Mesenchymal stem cell (in vitro differentiated cells and primary cell): ENCODE data around the gene KCNJ10. TPM values are rescaled to one million over a fixed set of nuclear protein-coding genes. Genes with fewer than 3 reads are reported as not detected.
A peak's percentile ranks its signal among the peaks of the same experiment; 100 is the strongest.

Experiments used
- DNase-seq: peaks from one replicate; pipeline ENCODE4 v3.0.0-alpha.2; 2013
- H2AFZ ChIP-seq: one replicate; pipeline ENCODE4 v1.6.1; 2013; ENCODE audit warnings: low read depth, mild to moderate bottlenecking, control low read depth, inconsistent platforms, low read length, moderate library complexity
- H2AK5ac ChIP-seq: 2 replicates; pipeline ENCODE4 v1.6.1; 2013; ENCODE audit warnings: low read length, moderate library complexity, mild to moderate bottlenecking, inconsistent platforms; ENCODE audit not compliant: severe bottlenecking
- H2BK120ac ChIP-seq: one replicate; pipeline ENCODE4 v1.6.1; 2013; ENCODE audit warnings: low read depth, mild to moderate bottlenecking, inconsistent platforms, low read length, moderate library complexity
- H2BK12ac ChIP-seq, 2 experiments: one replicate each; pipeline ENCODE4 v1.6.1; 2013; ENCODE audit warnings: inconsistent platforms in 2 of 2, low read length in 2 of 2, mild to moderate bottlenecking in 2 of 2, moderate library complexity in 2 of 2, control low read depth in 1 of 2
- H2BK15ac ChIP-seq: one replicate; pipeline ENCODE4 v1.6.1; 2013; ENCODE audit warnings: mild to moderate bottlenecking, low read depth, inconsistent platforms; ENCODE audit not compliant: poor library complexity, severe bottlenecking
- H2BK5ac ChIP-seq: 2 replicates; pipeline ENCODE4 v1.6.1; 2013; ENCODE audit warnings: low read depth, mild to moderate bottlenecking, low read length, control low read depth, inconsistent platforms; ENCODE audit not compliant: poor library complexity, severe bottlenecking
- H3K14ac ChIP-seq, 2 experiments: one replicate each; pipeline ENCODE4 v1.6.1; 2013; ENCODE audit warnings: inconsistent platforms in 2 of 2, low read length in 2 of 2, control low read depth in 1 of 2, mild to moderate bottlenecking in 1 of 2, moderate library complexity in 1 of 2
- H3K18ac ChIP-seq, 2 experiments: one replicate each; pipeline ENCODE4 v1.6.1; 2013; ENCODE audit warnings: inconsistent platforms in 2 of 2, low read length in 2 of 2, control low read depth in 1 of 2, low read depth in 1 of 2, mild to moderate bottlenecking in 1 of 2
- H3K23ac ChIP-seq, 2 experiments: one replicate each; pipeline ENCODE4 v1.6.1; 2013; ENCODE audit warnings: inconsistent platforms in 2 of 2, low read length in 2 of 2, mild to moderate bottlenecking in 2 of 2, moderate library complexity in 2 of 2, control low read depth in 1 of 2
- H3K27ac ChIP-seq: 2 replicates; pipeline ENCODE4 v1.5.1; 2013; ENCODE audit warnings: mild to moderate bottlenecking, moderate library complexity, low read length, control low read depth, inconsistent platforms; ENCODE audit not compliant: poor library complexity, severe bottlenecking
- H3K27me3 ChIP-seq, 2 experiments: 2 replicates each; pipeline versions ENCODE4 v1.6.1 to v1.7.0; 2013; ENCODE audit warnings: low read length in 2 of 2, mild to moderate bottlenecking in 2 of 2, moderate library complexity in 2 of 2, control low read depth in 1 of 2, inconsistent platforms in 1 of 2; ENCODE audit not compliant: control insufficient read depth in 1 of 2, insufficient read depth in 1 of 2
- H3K36me3 ChIP-seq, 2 experiments: 2 replicates each; pipeline versions ENCODE4 v1.6.1 to v1.7.0; 2013; ENCODE audit warnings: low read length in 2 of 2, control low read depth in 1 of 2, inconsistent platforms in 1 of 2, low read depth in 1 of 2, mild to moderate bottlenecking in 1 of 2; ENCODE audit not compliant: insufficient read depth in 2 of 2, control insufficient read depth in 1 of 2
- H3K4ac ChIP-seq, 2 experiments: one replicate each; pipeline ENCODE4 v1.6.1; 2013; ENCODE audit warnings: inconsistent platforms in 2 of 2, low read length in 2 of 2, mild to moderate bottlenecking in 2 of 2, moderate library complexity in 2 of 2, control low read depth in 1 of 2, low read depth in 1 of 2
- H3K4me1 ChIP-seq: 2 replicates; pipeline ENCODE4 v1.6.1; 2013; ENCODE audit warnings: low read depth, low read length, control low read depth; ENCODE audit not compliant: control insufficient read depth, insufficient read depth
- H3K4me2 ChIP-seq: 2 replicates; pipeline ENCODE4 v1.6.1; 2013; ENCODE audit warnings: low read length, mild to moderate bottlenecking, inconsistent platforms; ENCODE audit not compliant: poor library complexity, severe bottlenecking
- H3K4me3 ChIP-seq, 2 experiments: 2 replicates each; pipeline versions ENCODE4 v1.5.1 to v1.7.0; 2013; ENCODE audit warnings: low read length in 2 of 2, mild to moderate bottlenecking in 2 of 2, control low read depth in 1 of 2, low read depth in 1 of 2; ENCODE audit not compliant: insufficient read depth in 1 of 2
- H3K79me1 ChIP-seq: replicated peaks from 2 replicates; pipeline ENCODE4 v1.6.1; 2013; ENCODE audit warnings: mild to moderate bottlenecking, control low read depth, low read length, inconsistent platforms; ENCODE audit not compliant: poor library complexity, severe bottlenecking
- H3K9ac ChIP-seq: 2 replicates; pipeline ENCODE4 v1.7.0; 2013; ENCODE audit warnings: mild to moderate bottlenecking, low read length, moderate library complexity
- H3K9me3 ChIP-seq: 2 replicates; pipeline ENCODE4 v1.7.0; 2013; ENCODE audit warnings: mild to moderate bottlenecking, low read length; ENCODE audit not compliant: control insufficient read depth
- H4K8ac ChIP-seq: one replicate; pipeline ENCODE4 v1.6.1; 2013; ENCODE audit warnings: inconsistent platforms, mild to moderate bottlenecking, low read length, moderate library complexity
- H4K91ac ChIP-seq: one replicate; pipeline ENCODE4 v1.6.1; 2013; ENCODE audit warnings: mild to moderate bottlenecking, low read length, inconsistent platforms
- WGBS: methylation state at CpG from one replicate; pipeline ENCODE4 v1.1.7; 2013; ENCODE audit warnings: mixed read lengths; 5-methylcytosine and 5-hydroxymethylcytosine counted together
- polyA plus RNA-seq, 2 experiments: library from polyadenylated mRNA; stranded (reverse); fragments of 200-250 nt; gene quantifications; one replicate each; pipeline ENCODE4 v1.2.3, GENCODE V29; 2013

Gene KCNJ10
- polyA plus RNA-seq (2013, experiment 1 of 2), result not detected
- not detected for polyA plus RNA-seq (2013, experiment 2 of 2)

DNA sequence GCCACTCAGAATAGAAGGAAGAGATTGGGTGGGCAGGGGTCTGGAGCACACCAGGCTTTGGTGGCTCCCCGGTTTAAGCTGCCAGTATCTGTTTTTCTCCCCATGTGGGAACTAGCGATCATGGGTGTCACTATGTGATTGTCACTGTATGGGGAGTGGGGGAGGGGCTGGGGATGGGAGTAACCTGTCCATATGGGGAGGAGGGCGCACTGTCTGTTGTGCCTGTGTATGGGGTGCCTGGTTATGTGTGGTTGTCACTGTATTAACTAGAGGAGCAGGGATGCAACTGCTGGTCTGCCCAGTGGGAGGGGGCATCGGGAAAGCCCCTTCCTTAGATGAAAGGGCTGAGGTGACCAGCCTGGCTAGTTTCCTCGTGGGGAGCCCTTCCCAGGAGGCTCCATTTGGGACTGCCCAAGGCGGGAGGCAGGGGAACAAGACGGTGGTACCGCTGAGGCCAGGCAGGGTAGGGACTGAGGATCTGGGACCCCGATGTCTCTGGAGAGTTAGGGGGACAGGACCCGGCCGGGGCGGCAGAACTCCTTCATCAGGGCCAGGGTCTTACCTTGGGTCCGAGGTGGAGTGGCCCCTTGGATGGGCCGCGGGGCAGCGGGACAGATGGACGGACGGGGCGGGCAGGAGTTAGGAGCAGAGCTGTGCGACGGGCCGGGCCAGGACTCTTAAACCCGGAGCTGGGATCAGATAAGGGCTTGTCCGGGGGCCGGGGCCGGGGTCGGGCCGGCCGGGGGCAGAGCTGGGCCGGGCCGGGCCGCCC, at the start of gene KCNJ10:
KCNJ10 (minus strand) TSS at position 701 of the 772 bp plus-strand sequence. CDS start 27,628 bp downstream, outside the sequence.
- H3K18ac ChIP-seq, result no peak within 1 kb of the TSS
- H3K4me3 ChIP-seq, result peak within 1 kb of the TSS; percentile 54 to 84
- H2BK120ac ChIP-seq, result no peak within 1 kb of the TSS

GRCh38 chr1:160118928-160119327, 49.0 kb upstream of the KCNJ10 start:
- Histone ChIP-seq H3K79me1 (no peaks in the 10 kb centered on the region), H2BK15ac (no peak overlapping the region), H3K14ac (no peak overlapping the region), H3K4me3 (no peak overlapping the region), H3K4ac (no peak overlapping the region), H2AK5ac (no peak overlapping the region), H3K27ac (no peak overlapping the region), H2BK120ac (no peak overlapping the region), H4K91ac (no peak overlapping the region), H3K9ac (no peak overlapping the region), H2AFZ (no peak overlapping the region), H3K23ac (no peak overlapping the region), H3K4me1 (peaks cover 16% of the 10 kb centered on the region), H4K8ac (no peak overlapping the region), H3K27me3 (peaks cover 45 to 49% of the 10 kb centered on the region in 2 experiments), H3K4me2 (no peak overlapping the region), H3K9me3 (no peaks in the 10 kb centered on the region), H3K36me3 (no peaks in the 10 kb centered on the region), H3K18ac (no peak overlapping the region), H2BK12ac (no peak overlapping the region), H2BK5ac (no peak overlapping the region)
- 100% methylated on average over 3 of the region's 3 CpGs for WGBS
- DNase-seq, result no peak

More for the DNA sequence above, at the start of gene KCNJ10:
- Histone ChIP-seq H4K91ac (no peak within 1 kb of the TSS), H3K23ac (peak within 1 kb of the TSS in 1 of 2 experiments; percentile 77), H2AK5ac (no peak within 1 kb of the TSS), H2AFZ (peak within 1 kb of the TSS; percentile 89), H3K14ac (no peak within 1 kb of the TSS), H3K9me3 (no peaks in the 10 kb centered on the region), H3K36me3 (no peaks in the 10 kb centered on the region), H4K8ac (no peak within 1 kb of the TSS), H3K4ac (peak within 1 kb of the TSS in 1 of 2 experiments; percentile 24), H3K4me2 (peak within 1 kb of the TSS; percentile 89), H3K27ac (no peak within 1 kb of the TSS), H3K4me1 (peaks cover 8% of the 10 kb centered on the region), H3K27me3 (peaks cover 64 to 85% of the 10 kb centered on the region in 2 experiments), H2BK15ac (no peak within 1 kb of the TSS), H2BK12ac (no peak within 1 kb of the TSS), H2BK5ac (no peak within 1 kb of the TSS), H3K9ac (peak within 1 kb of the TSS; percentile 53), H3K79me1 (no peaks in the 10 kb centered on the region)
- 21% methylated on average over 23 of the region's 32 CpGs for WGBS
- DNase-seq, result no peak

GRCh38 chr1:160117709-160118183, 47.8 kb upstream of the KCNJ10 start:
- Histone ChIP-seq H3K4me3 (no peak overlapping the region), H3K14ac (no peak overlapping the region), H3K4me2 (no peak overlapping the region), H4K8ac (no peak overlapping the region), H2BK15ac (no peak overlapping the region), H3K9me3 (no peaks in the 10 kb centered on the region), H2AFZ (no peak overlapping the region), H3K18ac (no peak overlapping the region), H3K27me3 (peaks cover 51 to 57% of the 10 kb centered on the region in 2 experiments), H3K79me1 (no peaks in the 10 kb centered on the region), H3K9ac (no peak overlapping the region), H2AK5ac (no peak overlapping the region), H2BK120ac (no peak overlapping the region), H2BK5ac (no peak overlapping the region), H3K36me3 (no peaks in the 10 kb centered on the region), H3K4ac (no peak overlapping the region), H2BK12ac (no peak overlapping the region), H3K4me1 (peaks cover 16% of the 10 kb centered on the region), H4K91ac (no peak overlapping the region), H3K23ac (no peak overlapping the region), H3K27ac (no peak overlapping the region)
- DNase-seq, result no peak
- 38% methylated on average over 5 of the region's 8 CpGs for WGBS

DNA sequence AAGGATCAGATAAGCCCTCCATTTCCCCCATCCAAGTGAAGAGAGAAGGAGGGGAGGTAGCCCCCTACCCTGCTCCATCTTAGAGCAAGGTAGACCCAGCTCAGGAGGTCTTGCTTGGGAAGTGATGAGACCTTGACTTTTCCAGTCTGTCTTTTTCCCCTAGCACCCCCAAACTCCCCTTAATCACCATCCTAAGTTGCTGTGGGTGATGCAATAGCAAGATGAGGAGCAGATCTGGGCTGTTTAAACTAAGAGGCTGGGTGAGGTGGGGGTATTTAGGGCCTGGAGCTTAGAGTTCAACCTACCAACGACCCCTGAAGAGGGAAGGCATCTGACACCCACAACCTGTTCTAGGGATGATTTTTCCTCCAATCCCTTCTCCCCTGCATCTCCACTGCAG, 47.3 kb upstream of the KCNJ10 start:
- Histone ChIP-seq H3K4me1 (peaks cover 16% of the 10 kb centered on the region), H3K23ac (no peak overlapping the region), H3K18ac (no peak overlapping the region), H2AK5ac (no peak overlapping the region), H3K4me2 (no peak overlapping the region), H2BK5ac (no peak overlapping the region), H3K27me3 (peaks cover 51 to 61% of the 10 kb centered on the region in 2 experiments), H4K91ac (no peak overlapping the region), H3K9me3 (no peaks in the 10 kb centered on the region), H4K8ac (no peak overlapping the region), H2BK12ac (no peak overlapping the region), H3K9ac (no peak overlapping the region), H2BK120ac (no peak overlapping the region), H2BK15ac (no peak overlapping the region), H3K27ac (no peak overlapping the region), H3K79me1 (no peaks in the 10 kb centered on the region), H3K14ac (no peak overlapping the region), H2AFZ (no peak overlapping the region), H3K4me3 (no peak overlapping the region), H3K4ac (no peak overlapping the region), H3K36me3 (no peaks in the 10 kb centered on the region)
- WGBS, result no CpG with 5 or more reads among the region's 1 CpG
- no peak for DNase-seq
